Stimulated activated CD4-positive, alpha-beta T cell treated with anti-CD3 and anti-CD28 coated beads, Interleukin-4, amount 100 ng/mL, for 48 hours (primary cell): ENCODE measurements around the gene ADAMTS13.

Experiments
- DNase-seq, 2 donors: peaks; one replicate each; pipeline ENCODE4 v3.0.0-alpha.2; 2020; ENCODE audit warnings: low read depth in 2 of 2

Gene ADAMTS13

GRCh38 chr9:133454943-133455673 is 32.9 kb downstream of the ADAMTS13 start:
- DNase-seq, result no peak

DNA sequence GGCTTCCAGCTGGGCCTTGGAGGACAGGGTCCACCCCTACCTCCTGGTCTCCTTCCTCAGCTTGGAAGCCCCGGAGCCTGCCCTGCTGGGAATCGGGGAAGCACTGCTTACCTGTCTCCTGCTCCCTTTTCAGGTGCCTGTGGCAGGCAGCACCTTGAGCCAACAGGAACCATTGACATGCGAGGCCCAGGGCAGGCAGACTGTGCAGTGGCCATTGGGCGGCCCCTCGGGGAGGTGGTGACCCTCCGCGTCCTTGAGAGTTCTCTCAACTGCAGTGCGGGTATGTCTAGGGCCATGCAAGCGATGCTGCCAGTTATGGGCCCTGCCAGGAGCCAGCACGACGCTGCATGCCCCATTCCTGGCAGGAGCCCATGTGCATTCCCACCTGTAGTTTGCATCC is 33.8 kb downstream of the ADAMTS13 start:
- DNase-seq, result no peak

DNA sequence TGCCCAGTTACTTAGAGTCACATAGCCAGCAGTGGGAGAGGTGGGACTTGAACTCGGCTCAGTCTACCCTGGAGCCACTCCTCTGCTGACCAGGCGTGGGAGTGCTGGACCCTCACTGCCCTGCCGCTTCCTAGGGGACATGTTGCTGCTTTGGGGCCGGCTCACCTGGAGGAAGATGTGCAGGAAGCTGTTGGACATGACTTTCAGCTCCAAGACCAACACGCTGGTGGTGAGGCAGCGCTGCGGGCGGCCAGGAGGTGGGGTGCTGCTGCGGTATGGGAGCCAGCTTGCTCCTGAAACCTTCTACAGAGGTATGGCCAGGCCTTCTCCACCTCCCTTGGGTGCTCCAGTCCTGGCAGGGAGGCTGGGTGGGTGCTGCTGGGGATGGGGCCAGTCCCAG is 34.2 kb downstream of the ADAMTS13 start:
- no peak for DNase-seq

DNA sequence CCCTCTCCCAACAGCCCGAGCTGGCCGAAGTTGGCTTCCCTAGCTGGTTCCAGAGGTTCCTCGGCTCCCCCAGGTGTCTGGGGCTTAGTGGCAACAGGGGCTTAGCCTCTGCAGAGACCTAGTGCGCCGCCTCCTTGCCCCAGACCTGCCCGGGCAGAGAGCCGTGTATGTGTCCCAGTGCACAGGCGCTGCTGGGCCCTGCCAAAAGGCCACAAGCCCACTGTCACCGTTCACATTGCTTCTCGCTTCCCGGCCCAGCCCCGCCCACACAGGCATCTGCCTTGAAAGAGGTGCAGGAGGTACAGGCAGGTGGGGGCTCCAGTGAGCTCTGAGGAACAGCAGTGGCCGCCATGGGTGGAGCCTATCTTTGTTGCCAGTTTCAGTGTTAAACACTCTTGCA is 35.1 kb downstream of the ADAMTS13 start:
- DNase-seq, result no peak

- DNase-seq, result no peak
Measured at GRCh38 chr9:133457748-133458147, 35.6 kb downstream of the ADAMTS13 start.

DNA sequence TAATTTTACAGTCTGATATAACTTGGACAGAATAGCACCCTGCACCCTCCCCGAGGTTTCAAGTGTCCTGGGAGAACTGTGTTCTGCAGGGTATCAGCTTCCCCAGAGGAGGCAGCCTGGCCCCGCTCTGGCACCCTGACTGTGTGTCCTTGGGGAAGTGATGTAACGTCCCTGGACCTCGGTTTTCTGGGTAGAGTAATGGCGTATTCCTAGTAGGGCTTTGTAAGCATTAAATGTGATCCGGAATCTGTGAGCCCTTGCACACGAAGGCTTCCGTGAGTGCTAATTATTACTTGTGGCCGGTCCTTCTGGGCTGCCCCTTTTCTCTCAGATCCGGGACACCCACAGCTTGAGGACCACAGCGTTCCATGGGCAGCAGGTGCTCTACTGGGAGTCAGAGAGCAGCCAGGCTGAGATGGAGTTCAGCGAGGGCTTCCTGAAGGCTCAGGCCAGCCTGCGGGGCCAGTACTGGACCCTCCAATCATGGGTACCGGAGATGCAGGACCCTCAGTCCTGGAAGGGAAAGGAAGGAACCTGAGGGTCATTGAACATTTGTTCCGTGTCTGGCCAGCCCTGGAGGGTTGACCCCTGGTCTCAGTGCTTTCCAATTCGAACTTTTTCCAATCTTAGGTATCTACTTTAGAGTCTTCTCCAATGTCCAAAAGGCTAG is 36.6 kb downstream of the ADAMTS13 start:
- no peak for DNase-seq

DNA sequence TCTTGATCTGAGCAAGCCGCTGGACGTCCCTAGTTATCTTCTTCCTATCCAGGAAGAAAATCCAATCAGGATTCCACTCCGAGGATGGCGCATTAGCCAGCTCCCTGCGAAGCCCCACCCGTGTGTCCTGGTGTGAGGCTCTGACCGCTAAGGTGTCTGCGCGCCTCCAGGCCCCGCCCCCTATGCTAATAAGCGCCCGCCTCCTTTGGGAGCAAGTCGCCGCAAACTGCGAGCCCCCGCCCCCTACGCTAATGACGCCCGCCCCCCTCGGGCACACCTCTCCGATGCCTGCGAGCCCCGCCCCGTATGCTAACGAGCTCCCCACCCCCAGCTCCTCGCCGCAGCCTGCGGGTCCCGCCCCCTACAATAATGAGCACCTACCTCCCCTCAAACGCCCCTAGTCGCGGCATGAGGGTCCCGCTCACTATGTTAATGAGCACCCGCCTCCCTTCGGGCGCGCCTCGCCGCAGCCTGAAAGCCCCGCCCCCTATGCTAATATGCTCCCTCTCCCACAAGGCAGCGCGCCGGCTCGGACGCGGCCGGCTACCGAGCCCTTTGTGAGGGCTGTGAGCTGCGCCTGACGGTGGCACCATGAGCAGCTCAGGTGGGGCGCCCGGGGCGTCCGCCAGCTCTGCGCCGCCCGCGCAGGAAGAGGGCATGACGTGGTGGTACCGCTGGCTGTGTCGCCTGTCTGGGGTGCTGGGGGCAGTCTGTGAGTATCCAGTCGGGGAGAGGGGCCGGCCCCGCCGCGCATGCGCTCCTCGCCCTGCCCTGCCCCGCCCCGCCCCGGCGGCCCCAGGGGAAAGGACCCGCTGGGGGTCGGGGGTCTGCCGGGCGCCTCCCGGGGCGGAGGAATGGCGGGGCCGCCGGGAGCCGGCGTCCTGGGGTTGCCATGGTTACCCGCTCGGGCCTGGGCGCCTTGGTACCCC is 37.6 kb downstream of the ADAMTS13 start, which contains the start of gene CACFD1:
Gene CACFD1 (plus strand): TSS at position 503 of the 929 bp plus-strand sequence. CDS start 89 bp downstream, at position 592.
- peak; percentile 91 to 92 for DNase-seq

DNA sequence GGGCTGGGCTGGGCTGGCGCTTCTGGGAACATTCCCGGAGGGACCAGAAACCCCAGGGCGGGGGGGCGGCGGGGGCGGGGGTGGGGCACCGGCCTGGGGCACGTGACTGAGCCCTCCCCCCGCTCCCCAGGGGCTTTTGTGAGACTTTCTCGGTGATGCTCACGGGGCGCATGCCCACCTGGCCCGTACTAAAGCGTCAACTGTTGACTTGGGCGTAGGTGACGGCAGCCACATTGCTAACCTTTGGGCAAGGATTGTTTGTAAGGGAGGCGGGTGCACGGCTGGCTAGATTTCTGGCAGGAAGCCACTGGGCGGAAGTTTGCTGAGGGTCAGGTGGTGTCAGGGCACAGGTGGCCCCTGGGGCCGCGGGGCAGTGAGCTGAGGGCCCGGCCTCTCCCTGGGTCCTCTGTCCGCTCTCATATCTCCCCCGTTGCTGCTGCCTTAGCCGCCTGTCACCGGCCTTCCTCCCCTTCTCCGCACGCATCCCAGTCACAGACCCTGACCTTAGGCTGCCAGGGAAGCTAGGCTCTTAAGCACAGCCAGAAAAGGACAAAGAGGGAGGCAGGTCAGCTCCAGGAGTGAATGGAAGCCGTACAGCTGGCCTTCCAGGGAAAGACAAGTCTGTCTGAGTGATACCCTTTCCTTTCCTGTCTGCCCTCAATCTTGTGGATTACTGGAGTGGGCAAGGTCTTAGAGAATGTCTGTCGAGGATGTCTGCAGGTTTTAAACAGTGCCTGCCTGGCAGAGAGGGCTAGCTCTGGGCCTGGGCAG is 38.4 kb downstream of the ADAMTS13 start:
- no peak for DNase-seq

DNA sequence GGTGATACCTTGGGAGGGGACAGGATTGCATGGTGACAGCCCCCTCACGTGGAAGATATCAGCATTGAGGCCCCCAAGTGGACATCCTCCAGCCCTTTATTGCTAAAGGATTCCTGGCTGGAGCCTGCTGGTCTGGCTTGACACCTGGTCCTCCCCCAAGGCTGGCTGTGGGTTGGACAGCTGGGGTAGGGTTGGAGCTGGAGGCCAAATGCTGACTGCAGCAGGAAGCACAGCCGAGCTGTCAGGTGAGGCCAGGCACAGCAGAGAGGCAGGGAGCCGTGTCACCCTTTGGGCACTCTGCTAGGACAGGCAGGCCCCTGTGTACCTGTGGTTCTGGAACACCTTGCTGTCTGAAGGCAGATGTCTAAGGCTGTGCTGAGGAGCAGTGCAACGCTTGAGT is 39.8 kb downstream of the ADAMTS13 start:
- no peak for DNase-seq

DNA sequence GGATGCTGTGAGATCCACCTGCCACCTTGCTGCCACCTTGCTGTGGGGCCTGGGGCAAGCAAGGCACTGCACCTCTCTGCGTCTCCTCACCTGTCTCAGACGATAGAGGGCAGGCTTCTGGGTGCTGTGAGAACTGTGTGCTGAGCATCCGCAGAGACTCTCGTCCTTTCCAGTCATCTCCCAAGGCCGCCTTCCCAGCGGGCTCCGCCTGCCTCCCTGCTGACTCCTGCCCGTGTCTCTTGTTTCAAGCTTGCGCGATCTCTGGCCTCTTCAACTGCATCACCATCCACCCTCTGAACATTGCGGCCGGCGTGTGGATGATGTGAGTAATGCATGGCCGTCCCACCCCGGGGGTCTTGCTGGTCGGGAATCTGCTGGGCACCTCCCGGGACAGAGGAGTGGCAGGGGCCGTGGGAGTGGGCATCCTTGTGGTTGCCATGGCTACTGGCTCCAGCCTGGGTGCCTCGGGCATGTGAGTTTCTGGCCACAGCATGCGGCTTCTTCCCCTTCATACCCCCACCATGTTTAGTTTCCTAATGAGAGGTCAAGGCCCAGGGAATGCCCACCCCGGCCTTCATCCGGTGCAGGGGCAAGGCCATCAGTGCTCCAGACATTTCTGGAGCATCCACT is 41.2 kb downstream of the ADAMTS13 start:
- DNase-seq, result no peak

GRCh38 chr9:133463864-133464615 is 41.9 kb downstream of the ADAMTS13 start:
- DNase-seq, result no peak

DNA sequence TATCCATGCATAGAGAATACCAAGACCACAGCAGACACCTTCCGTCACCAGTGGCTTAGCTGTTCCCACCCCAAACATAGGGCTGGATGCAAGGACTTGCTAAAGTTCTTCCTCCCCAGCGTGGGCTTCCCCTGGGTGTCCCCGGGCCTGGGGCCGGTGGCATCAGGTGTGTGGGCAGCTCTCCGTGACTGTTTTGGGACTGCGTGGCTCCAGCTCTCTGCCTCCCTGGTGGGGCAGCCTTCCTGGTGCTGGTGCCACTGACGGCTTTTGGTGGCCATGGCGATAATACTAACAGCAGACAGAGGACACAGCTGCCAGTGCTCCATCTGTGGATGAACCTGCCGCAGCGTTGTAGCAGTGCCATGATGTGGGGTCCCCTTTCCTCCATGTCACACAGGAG is 42.5 kb downstream of the ADAMTS13 start:
- DNase-seq, result no peak

DNA sequence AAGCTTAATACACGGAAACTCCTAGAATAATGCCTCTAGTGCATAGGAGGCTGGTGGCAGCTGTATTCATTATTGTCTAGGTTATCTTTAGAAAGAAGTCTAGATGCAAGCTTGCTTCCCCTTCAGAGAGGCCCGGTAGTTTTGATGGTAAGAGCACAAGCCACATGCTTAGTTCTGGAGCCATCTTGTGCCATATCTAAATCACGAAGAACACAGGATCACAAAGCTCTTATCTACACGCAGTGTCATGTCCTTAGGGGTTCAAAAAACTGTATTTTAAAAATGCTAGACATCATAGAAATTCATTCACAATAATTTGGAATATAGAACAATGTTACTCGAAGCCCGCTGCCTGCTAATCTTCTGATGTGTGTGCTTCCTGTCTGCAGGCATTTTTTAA is 43.8 kb downstream of the ADAMTS13 start:
- DNase-seq, result no peak

- DNase-seq, result no peak
Measured at GRCh38 chr9:133467101-133467500, 44.9 kb downstream of the ADAMTS13 start.

- no peak for DNase-seq
Measured at GRCh38 chr9:133468374-133468773, 46.2 kb downstream of the ADAMTS13 start.

- no peak for DNase-seq
Measured at GRCh38 chr9:133468777-133469421, 46.7 kb downstream of the ADAMTS13 start.

DNA sequence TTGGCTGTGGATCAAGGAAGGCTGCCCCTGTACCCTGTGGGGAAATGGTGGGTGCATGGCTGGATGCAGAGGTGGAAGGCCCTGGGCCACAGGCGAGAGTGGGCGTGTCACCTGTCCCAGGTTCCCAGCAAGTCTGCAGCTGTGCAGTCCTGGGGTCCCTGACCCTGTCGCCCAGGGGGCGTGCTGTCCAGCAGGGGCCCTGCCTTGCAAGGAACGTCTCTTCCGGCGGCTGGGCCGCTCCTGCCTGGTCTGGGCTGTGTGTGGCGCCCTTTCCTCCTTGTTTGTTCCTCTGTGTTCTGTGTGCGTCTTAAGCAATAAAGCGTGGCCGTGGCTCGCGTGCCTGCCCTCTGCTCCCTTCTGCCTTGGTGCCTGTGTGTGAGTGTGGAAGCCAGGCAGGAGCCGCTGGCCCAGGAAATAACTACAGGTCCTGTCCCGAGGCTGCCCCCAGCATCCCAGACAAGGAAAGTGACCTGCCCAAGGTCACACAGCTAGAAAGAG is 48.3 kb downstream of the ADAMTS13 start:
- no peak for DNase-seq

GRCh38 chr9:133470988-133471387 is 48.8 kb downstream of the ADAMTS13 start:
- DNase-seq, result no peak

DNA sequence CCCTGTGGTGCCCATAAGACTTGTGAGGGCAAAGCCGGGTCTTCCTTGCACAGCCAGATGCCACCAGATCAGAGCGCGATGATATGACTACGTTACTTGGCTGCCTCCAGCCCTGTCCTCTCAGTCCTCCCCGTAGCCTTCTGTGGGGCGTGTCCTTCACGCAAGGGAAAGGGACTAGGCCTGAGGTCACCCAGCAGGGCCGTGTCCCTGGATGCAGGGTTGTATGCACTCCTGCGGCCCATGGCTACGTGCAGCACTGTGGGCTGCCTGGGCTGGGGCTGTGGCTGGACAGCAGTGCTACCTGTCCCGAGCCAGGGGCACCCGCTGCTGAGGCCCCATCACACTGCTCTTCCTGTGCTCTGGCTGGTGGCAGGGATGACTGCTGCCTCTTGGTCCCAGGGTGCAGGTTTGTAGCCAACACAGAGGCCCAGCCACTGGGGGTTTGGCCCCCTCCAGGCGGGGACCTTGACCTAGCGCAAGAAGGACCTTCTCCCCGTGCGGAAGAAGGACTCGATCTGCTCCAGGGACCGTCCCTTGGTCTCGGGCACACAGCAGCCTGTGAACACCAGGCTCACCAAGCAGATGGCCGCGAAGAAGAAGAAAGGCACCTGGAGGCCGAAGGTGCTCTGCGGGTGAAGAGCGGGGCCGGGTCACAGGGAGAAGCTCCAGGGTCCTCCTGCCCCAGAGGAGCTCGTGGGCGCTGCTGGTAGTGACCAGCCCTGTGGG is 49.5 kb downstream of the ADAMTS13 start:
- DNase-seq, result no peak
